Measurements from ENCODE around the gene LPCAT1.

The LPCAT1 gene

DNA sequence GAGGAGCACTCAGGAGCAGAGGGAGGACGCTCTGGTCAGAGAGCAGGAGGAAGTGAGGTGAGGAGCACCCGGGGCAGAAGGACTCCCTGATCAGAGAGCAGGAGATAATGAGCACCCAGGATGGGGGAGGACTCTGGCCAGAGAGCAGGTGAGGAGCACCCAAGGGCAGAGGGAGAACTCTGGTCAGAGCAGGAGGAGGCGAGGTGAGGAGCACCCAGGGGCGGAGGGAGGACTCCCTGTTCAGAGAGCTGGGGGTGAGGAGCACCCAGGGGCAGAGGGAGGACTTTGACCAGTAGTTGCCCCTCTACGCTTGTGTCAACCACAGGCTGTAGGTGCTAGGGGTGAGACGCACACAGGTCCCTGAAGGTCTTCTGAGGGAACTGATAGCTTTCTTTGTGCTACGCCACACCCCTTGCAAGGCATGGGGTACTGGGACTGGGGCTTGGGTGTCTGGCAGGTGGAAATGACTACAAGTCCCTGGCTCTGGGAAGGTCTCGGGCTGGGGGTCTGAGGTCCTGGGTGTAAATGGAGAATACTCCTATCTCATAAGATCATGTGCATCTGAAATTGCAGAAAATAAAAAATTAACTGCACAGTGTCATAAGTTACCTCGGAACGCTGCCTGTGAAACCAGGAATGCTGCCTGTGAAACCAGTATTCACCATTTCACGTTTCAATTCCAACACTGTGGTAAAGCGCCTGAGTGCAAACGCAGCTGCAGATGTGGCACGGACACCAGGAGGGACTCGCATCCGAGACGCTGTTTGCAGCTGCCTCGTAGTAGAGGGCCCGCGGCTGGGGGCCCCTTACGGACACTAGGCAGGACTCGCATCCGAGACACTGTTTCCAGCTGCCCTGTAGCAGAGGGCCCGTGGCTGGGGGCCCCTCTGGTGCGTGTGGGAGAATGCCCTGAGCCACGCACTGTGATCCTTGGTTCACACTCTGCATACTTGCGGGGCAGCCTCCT lies 51.5 kb downstream of the LPCAT1 start:
- no peak for ATAC-seq
- no peak for TF ChIP-seq ZFP3 (CRISPR knock-in tag; IDR thresholded peaks at IDR 0.05)
- no peak for TF ChIP-seq ZNF8 (CRISPR knock-in tag; IDR thresholded peaks at IDR 0.05)
- no peak for TF ChIP-seq SNAI2 (CRISPR knock-in tag; IDR thresholded peaks at IDR 0.05)

DNA sequence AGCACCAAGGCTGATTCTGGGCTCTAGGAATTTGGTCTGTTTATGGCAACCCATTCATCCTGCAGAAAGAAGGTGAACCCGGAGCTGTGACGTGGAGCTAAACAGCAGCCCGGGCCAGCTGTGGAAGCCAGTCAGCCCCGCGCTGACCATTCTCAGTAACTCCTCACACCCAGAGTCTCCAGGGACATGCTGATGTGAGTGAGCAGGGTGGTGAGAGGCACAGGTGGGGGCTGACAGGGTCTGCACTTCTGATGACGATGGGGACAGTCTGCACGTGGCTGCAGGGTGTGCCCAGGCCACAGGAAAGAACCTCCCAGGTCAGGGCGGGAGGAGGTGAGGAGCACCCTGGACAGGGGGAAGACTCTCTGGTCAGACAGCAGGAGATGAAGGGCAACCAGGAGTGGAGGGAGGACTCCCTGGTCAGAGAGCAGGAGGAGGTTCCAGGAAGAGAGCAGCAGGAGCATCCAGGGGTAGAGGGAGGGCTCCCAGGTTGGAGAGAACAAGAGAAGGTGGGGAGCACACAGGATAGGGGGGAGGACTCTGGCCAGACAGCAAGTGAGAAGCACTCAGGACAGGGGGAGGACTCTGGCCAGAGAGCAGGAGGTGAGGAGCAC lies 52.4 kb downstream of the LPCAT1 start:
- TF ChIP-seq ZC3H10 (CRISPR knock-in tag; IDR thresholded peaks at IDR 0.05) (no peak), GLIS3 (CRISPR knock-in tag; IDR thresholded peaks at IDR 0.05) (no peak), ESRRG (CRISPR knock-in tag; IDR thresholded peaks at IDR 0.05) (no peak)
- TF ChIP-seq, protein P1, sequence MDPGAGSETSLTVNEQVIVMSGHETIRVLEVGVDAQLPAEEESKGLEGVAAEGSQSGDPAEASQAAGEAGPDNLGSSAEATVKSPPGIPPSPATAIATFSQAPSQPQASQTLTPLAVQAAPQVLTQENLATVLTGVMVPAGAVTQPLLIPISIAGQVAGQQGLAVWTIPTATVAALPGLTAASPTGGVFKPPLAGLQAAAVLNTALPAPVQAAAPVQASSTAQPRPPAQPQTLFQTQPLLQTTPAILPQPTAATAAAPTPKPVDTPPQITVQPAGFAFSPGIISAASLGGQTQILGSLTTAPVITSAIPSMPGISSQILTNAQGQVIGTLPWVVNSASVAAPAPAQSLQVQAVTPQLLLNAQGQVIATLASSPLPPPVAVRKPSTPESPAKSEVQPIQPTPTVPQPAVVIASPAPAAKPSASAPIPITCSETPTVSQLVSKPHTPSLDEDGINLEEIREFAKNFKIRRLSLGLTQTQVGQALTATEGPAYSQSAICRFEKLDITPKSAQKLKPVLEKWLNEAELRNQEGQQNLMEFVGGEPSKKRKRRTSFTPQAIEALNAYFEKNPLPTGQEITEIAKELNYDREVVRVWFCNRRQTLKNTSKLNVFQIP (CRISPR knock-in tag; IDR thresholded peaks at IDR 0.05; ENCODE audit: borderline replicate concordance, low read depth) = no peak
- TF ChIP-seq, protein P2, sequence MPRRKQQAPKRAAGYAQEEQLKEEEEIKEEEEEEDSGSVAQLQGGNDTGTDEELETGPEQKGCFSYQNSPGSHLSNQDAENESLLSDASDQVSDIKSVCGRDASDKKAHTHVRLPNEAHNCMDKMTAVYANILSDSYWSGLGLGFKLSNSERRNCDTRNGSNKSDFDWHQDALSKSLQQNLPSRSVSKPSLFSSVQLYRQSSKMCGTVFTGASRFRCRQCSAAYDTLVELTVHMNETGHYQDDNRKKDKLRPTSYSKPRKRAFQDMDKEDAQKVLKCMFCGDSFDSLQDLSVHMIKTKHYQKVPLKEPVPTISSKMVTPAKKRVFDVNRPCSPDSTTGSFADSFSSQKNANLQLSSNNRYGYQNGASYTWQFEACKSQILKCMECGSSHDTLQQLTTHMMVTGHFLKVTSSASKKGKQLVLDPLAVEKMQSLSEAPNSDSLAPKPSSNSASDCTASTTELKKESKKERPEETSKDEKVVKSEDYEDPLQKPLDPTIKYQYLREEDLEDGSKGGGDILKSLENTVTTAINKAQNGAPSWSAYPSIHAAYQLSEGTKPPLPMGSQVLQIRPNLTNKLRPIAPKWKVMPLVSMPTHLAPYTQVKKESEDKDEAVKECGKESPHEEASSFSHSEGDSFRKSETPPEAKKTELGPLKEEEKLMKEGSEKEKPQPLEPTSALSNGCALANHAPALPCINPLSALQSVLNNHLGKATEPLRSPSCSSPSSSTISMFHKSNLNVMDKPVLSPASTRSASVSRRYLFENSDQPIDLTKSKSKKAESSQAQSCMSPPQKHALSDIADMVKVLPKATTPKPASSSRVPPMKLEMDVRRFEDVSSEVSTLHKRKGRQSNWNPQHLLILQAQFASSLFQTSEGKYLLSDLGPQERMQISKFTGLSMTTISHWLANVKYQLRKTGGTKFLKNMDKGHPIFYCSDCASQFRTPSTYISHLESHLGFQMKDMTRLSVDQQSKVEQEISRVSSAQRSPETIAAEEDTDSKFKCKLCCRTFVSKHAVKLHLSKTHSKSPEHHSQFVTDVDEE (CRISPR knock-in tag; IDR thresholded peaks at IDR 0.05) = no peak
- TF ChIP-seq, protein P3, sequence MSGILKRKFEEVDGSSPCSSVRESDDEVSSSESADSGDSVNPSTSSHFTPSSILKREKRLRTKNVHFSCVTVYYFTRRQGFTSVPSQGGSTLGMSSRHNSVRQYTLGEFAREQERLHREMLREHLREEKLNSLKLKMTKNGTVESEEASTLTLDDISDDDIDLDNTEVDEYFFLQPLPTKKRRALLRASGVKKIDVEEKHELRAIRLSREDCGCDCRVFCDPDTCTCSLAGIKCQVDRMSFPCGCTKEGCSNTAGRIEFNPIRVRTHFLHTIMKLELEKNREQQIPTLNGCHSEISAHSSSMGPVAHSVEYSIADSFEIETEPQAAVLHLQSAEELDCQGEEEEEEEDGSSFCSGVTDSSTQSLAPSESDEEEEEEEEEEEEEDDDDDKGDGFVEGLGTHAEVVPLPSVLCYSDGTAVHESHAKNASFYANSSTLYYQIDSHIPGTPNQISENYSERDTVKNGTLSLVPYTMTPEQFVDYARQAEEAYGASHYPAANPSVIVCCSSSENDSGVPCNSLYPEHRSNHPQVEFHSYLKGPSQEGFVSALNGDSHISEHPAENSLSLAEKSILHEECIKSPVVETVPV (CRISPR knock-in tag; IDR thresholded peaks at IDR 0.05) = no peak
- no peak for ATAC-seq

DNA sequence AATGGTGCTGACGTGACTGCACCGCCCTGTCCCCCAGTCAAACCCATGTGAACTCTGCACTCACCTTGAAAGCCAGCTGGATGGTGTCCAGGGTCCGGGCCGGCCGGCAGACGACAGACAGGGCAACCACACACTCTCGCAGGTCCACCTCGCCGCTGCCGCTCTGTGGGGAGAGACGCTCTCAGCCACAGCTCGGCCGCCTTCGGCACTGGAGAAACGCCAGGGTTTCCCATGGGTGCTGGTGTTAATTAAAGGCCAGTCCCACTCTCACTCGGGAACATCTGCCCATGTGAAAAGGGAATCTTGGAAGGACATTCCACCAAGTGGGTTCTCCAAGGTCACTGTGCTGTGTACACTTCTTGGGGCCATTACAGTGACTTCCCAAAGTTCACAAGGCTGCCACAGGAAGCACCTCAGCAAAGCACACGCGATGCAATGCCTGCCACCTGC lies 53.0 kb downstream of the LPCAT1 start:
- ATAC-seq = no peak
- TF ChIP-seq, protein P4, sequence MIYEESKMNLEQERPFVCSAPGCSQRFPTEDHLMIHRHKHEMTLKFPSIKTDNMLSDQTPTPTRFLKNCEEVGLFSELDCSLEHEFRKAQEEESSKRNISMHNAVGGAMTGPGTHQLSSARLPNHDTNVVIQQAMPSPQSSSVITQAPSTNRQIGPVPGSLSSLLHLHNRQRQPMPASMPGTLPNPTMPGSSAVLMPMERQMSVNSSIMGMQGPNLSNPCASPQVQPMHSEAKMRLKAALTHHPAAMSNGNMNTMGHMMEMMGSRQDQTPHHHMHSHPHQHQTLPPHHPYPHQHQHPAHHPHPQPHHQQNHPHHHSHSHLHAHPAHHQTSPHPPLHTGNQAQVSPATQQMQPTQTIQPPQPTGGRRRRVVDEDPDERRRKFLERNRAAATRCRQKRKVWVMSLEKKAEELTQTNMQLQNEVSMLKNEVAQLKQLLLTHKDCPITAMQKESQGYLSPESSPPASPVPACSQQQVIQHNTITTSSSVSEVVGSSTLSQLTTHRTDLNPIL (CRISPR knock-in tag; IDR thresholded peaks at IDR 0.05; ENCODE audit: low read depth) = no peak
- TF ChIP-seq TCF4 (CRISPR knock-in tag; IDR thresholded peaks at IDR 0.05; ENCODE audit: borderline replicate concordance) = no peak
- TF ChIP-seq BACH2 (CRISPR knock-in tag; IDR thresholded peaks at IDR 0.05; ENCODE audit: borderline replicate concordance) = no peak
- TF ChIP-seq ZFP30 (CRISPR knock-in tag; IDR thresholded peaks at IDR 0.05) = no peak
- no peak for TF ChIP-seq ISL1 (CRISPR knock-in tag; IDR thresholded peaks at IDR 0.05)
- TF ChIP-seq ZNF70 (CRISPR knock-in tag; IDR thresholded peaks at IDR 0.05) = no peak

DNA sequence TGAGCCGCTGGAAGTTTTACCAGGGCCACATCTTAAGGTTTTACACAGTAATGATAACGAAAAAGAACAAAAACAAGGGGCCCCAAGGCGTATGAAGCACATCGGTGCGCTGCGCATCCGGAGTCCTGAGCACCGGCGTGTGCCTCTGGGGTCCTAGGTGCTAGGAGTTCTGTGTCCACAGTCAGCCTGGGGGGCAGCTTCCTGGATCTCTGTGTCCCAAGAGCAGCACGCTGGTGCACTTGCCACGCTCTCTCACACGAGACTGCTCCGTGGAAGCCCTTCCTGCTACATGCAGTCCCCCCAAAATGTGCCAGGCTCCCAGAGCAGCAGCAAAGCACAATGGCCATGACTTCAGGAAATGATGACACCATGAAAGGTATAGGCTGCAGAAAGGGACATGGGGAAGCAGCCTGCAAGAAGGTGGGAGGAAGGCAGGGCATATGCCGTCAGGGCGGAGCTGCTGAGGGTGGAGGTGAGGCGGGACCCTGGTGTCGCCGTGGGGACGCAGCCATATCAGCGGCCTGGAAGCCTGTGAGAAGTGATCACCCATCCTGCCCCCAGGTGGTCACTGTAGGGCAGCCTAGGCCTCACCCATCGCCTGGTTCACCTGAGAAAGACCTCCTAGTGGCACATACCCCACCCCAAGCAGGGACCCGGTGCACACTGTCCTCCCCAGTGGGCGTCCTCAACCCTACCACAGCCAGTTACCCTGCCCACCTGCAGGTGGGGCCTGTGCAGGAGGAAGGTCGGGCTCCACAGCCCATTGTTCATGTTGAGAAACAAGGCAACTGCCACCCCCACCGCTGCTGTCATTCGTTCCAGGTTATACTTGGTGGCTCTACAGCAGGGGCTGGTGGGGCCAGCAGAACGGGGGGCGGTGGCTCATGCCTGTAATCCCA lies 54.9 kb downstream of the LPCAT1 start:
- ATAC-seq = no peak
- TF ChIP-seq SNAI2 (CRISPR knock-in tag; IDR thresholded peaks at IDR 0.05) = no peak
- TF ChIP-seq ISL1 (CRISPR knock-in tag; IDR thresholded peaks at IDR 0.05) = no peak
- TF ChIP-seq, protein P4 (CRISPR knock-in tag; IDR thresholded peaks at IDR 0.05; ENCODE audit: low read depth) = no peak
- no peak for TF ChIP-seq ZFP30 (CRISPR knock-in tag; IDR thresholded peaks at IDR 0.05)
- TF ChIP-seq ZC3H10 (CRISPR knock-in tag; IDR thresholded peaks at IDR 0.05) = no peak
- TF ChIP-seq, protein P2 (CRISPR knock-in tag; IDR thresholded peaks at IDR 0.05) = no peak
- TF ChIP-seq GLIS3 (CRISPR knock-in tag; IDR thresholded peaks at IDR 0.05) = no peak
- TF ChIP-seq PPARA (CRISPR knock-in tag; IDR thresholded peaks at IDR 0.05; ENCODE audit: borderline replicate concordance) = no peak
